Measurements from ENCODE around the gene CMTM2.

CMTM2 gene
- total RNA-seq = 0 to 0.78 reads per million in 2 experiments

GRCh38 chr16:66578651-66579531 lies at the start of gene CMTM2:
Gene CMTM2, plus strand, starts transcription at chr16:66579463. Its CDS starts 145 bp downstream, at chr16:66579608.
- DNase-seq (ENCODE audit: low read depth) = no peak

GRCh38 chr16:66529475-66529874 lies 49.8 kb upstream of the CMTM2 start:
- no peak for DNase-seq (ENCODE audit: low read depth)

GRCh38 chr16:66534376-66534799 lies 44.9 kb upstream of the CMTM2 start:
- no peak for DNase-seq (ENCODE audit: low read depth)

- DNase-seq (ENCODE audit: low read depth) = no peak
Observed at GRCh38 chr16:66536525-66536924, 42.7 kb upstream of the CMTM2 start.

- DNase-seq (ENCODE audit: low read depth) = no peak
Observed at GRCh38 chr16:66537236-66537635, 42.0 kb upstream of the CMTM2 start.

- DNase-seq (ENCODE audit: low read depth) = no peak
Observed at GRCh38 chr16:66538910-66539309, 40.4 kb upstream of the CMTM2 start.

- DNase-seq (ENCODE audit: low read depth) = no peak
Observed at GRCh38 chr16:66539623-66540469, 39.4 kb upstream of the CMTM2 start.

- no peak for DNase-seq (ENCODE audit: low read depth)
Observed at GRCh38 chr16:66541388-66542355, 37.6 kb upstream of the CMTM2 start.

- no peak for DNase-seq (ENCODE audit: low read depth)
Observed at GRCh38 chr16:66542396-66542795, 36.9 kb upstream of the CMTM2 start.

GRCh38 chr16:66543541-66543940 lies 35.7 kb upstream of the CMTM2 start:
- DNase-seq (ENCODE audit: low read depth) = no peak

- no peak for DNase-seq (ENCODE audit: low read depth)
Observed at GRCh38 chr16:66544016-66544757, 35.1 kb upstream of the CMTM2 start.

- DNase-seq (ENCODE audit: low read depth) = no peak
Observed at GRCh38 chr16:66547101-66547989, 31.9 kb upstream of the CMTM2 start.

GRCh38 chr16:66548068-66548467 lies 31.2 kb upstream of the CMTM2 start:
- no peak for DNase-seq (ENCODE audit: low read depth)

- DNase-seq (ENCODE audit: low read depth) = no peak
Observed at GRCh38 chr16:66548868-66549267, 30.4 kb upstream of the CMTM2 start.

GRCh38 chr16:66549284-66550131 lies 29.8 kb upstream of the CMTM2 start, which contains the start of gene TK2:
Gene TK2, minus strand, starts transcription at chr16:66550122. Its CDS starts 61 bp downstream, at chr16:66550061.
- DNase-seq (ENCODE audit: low read depth) = peak; percentile 24

- DNase-seq (ENCODE audit: low read depth) = peak; percentile 49
Observed at GRCh38 chr16:66551348-66551759, 27.9 kb upstream of the CMTM2 start.

GRCh38 chr16:66551788-66552285 lies 27.4 kb upstream of the CMTM2 start:
- no peak for DNase-seq (ENCODE audit: low read depth)

Data from T follicular helper cell (primary cell).